HepG2 (cell line): ENCODE data around the gene GP2. TPM values are rescaled to one million over a fixed set of nuclear protein-coding genes. Genes with fewer than 3 reads are reported as not detected.

Experiments used
- DMAP1 ChIP-seq: IDR thresholded peaks from 2 replicates; pipeline ENCODE4 v1.6.1; 2016
- KAT7 ChIP-seq: IDR thresholded peaks from 2 replicates; pipeline ENCODE4 v1.6.1; 2018; ENCODE audit warnings: borderline replicate concordance, missing compliant biosample characterization
- PRDM10 ChIP-seq: sonication (generic); formaldehyde crosslinking; IDR thresholded peaks from 2 replicates; pipeline ENCODE4 v1.4.0; 2020; ENCODE audit warnings: low read depth, missing genetic modification reagents
- SMARCE1 ChIP-seq: fragments of 450-650 bp; IDR thresholded peaks from 2 replicates; pipeline ENCODE4 v1.6.1; 2017; ENCODE audit warnings: borderline replicate concordance
- ZBTB44 ChIP-seq: sonication (generic); formaldehyde crosslinking; IDR thresholded peaks from 2 replicates; pipeline ENCODE4 v1.4.0; 2020; ENCODE audit warnings: missing genetic modification reagents
- ZEB1 ChIP-seq: IDR thresholded peaks from 2 replicates; pipeline ENCODE4 v1.6.1; 2012; ENCODE audit warnings: mild to moderate bottlenecking, low read depth, inconsistent platforms; ENCODE audit not compliant: insufficient replicate concordance
- ZFP82 ChIP-seq: sonication (generic); formaldehyde crosslinking; IDR thresholded peaks from 2 replicates; pipeline ENCODE4 v1.5.1; 2020; ENCODE audit warnings: mild to moderate bottlenecking, missing genetic modification reagents, borderline replicate concordance
- ZNF264 ChIP-seq: sonication (generic); formaldehyde crosslinking; IDR thresholded peaks from 2 replicates; pipeline ENCODE4 v1.4.0; 2020; ENCODE audit warnings: missing genetic modification reagents
- ZNF709 ChIP-seq: sonication (generic); formaldehyde crosslinking; IDR thresholded peaks from 2 replicates; pipeline ENCODE4 v1.5.0; 2020; ENCODE audit warnings: mild to moderate bottlenecking, missing genetic modification reagents
- ZNF83 ChIP-seq: sonication (generic); formaldehyde crosslinking; IDR thresholded peaks from 2 replicates; pipeline ENCODE4 v1.4.0; 2020; ENCODE audit warnings: missing genetic modification reagents, mild to moderate bottlenecking, borderline replicate concordance
- ZSCAN21 ChIP-seq: sonication (generic); formaldehyde crosslinking; IDR thresholded peaks from 2 replicates; pipeline ENCODE4 v1.8.0; 2022; ENCODE audit warnings: mild to moderate bottlenecking, missing genetic modification reagents, moderate library complexity, borderline replicate concordance
- ZXDC ChIP-seq: sonication (generic); formaldehyde crosslinking; IDR thresholded peaks from 2 replicates; pipeline ENCODE4 v1.5.0; 2020; ENCODE audit warnings: mild to moderate bottlenecking, missing genetic modification reagents
- polyA plus RNA-seq, 8 experiments: library from polyadenylated mRNA; depleted of rRNA in 3 of 8; stranded (reverse) in 7 of 8; unstranded in 1 of 8; fragments of >200 nt; fragmentation: Illumina TruSeq in 4 of 8; extraction: Trizol in 4 of 8; gene quantifications; 2 replicates each; pipeline versions ENCODE4 v1.2.1 to v1.2.3, GENCODE V29; 2011 to 2016; ENCODE audit warnings: low read depth in 4 of 8, missing spikeins in 1 of 8, mixed read lengths in 1 of 8; ENCODE audit not compliant: insufficient read depth in 1 of 8
- total RNA-seq, 5 experiments: library from RNA; depleted of rRNA; stranded (reverse); fragments of >200 nt; fragmentation: Illumina TruSeq; extraction: Trizol; gene quantifications; 2 replicates each; pipeline ENCODE4 v1.2.3, GENCODE V29; 2016; ENCODE audit warnings: low read depth in 1 of 5
- TF ChIP-seq, protein P1 (sequence below): sonication (generic); formaldehyde crosslinking; IDR thresholded peaks from 2 replicates; pipeline ENCODE4 v1.4.0; 2020; ENCODE audit warnings: mild to moderate bottlenecking, missing genetic modification reagents, borderline replicate concordance

The GP2 gene
- total and polyA plus RNA-seq, 2 of the 13 experiments (the other 11 are each of a cell fraction or from before 2014, with no cell fraction given): 0.15 to 0.69 TPM

DNA sequence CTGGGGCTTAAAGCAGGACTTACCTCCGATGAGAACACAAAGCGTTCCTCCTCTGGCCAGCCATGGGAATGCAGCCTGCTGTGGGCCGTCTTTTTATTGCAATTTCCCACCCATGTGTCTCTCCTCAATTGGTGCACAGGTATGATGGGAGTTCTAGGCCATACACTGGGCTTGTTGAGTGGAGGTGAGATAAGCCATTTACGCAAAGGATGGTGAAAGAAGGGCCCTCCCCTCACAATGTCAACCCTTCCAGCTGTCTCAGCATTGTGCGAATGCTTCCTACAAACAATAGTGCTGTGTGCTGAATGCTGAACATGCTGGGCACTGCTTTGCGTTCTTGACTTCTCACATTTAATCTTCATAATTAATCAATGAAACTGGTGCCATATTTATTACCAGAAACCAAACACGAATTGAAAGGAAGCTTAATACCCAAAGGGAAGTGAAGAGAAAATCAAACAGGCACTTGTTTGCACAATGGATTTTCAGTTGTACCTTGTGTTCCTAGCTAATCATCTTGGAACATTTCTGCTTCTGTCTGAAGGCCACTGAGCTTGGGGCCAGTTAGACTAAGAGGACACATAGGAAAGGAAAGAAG is at the start of gene GP2 (continued):
- TF ChIP-seq PRDM10 (CRISPR knock-in tag) (no peak), ZEB1 (no peak), DMAP1 (CRISPR knock-in tag) (no peak), ZNF83 (no peak), ZSCAN21 (no peak), ZXDC (CRISPR knock-in tag) (no peak), ZBTB44 (CRISPR knock-in tag) (no peak), SMARCE1 (no peak), ZFP82 (CRISPR knock-in tag) (no peak), KAT7 (no peak), ZNF264 (no peak), ZNF709 (CRISPR knock-in tag) (no peak)
- TF ChIP-seq, protein P1, sequence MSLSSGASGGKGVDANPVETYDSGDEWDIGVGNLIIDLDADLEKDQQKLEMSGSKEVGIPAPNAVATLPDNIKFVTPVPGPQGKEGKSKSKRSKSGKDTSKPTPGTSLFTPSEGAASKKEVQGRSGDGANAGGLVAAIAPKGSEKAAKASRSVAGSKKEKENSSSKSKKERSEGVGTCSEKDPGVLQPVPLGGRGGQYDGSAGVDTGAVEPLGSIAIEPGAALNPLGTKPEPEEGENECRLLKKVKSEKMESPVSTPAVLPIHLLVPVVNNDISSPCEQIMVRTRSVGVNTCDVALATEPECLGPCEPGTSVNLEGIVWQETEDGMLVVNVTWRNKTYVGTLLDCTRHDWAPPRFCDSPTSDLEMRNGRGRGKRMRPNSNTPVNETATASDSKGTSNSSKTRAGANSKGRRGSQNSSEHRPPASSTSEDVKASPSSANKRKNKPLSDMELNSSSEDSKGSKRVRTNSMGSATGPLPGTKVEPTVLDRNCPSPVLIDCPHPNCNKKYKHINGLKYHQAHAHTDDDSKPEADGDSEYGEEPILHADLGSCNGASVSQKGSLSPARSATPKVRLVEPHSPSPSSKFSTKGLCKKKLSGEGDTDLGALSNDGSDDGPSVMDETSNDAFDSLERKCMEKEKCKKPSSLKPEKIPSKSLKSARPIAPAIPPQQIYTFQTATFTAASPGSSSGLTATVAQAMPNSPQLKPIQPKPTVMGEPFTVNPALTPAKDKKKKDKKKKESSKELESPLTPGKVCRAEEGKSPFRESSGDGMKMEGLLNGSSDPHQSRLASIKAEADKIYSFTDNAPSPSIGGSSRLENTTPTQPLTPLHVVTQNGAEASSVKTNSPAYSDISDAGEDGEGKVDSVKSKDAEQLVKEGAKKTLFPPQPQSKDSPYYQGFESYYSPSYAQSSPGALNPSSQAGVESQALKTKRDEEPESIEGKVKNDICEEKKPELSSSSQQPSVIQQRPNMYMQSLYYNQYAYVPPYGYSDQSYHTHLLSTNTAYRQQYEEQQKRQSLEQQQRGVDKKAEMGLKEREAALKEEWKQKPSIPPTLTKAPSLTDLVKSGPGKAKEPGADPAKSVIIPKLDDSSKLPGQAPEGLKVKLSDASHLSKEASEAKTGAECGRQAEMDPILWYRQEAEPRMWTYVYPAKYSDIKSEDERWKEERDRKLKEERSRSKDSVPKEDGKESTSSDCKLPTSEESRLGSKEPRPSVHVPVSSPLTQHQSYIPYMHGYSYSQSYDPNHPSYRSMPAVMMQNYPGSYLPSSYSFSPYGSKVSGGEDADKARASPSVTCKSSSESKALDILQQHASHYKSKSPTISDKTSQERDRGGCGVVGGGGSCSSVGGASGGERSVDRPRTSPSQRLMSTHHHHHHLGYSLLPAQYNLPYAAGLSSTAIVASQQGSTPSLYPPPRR (CRISPR knock-in tag): peak; percentile 63; the same call in 1 of the 2 replicates
